HepG2 (cell line): ENCODE results near the gene PPP2R2D. TPM values are rescaled to one million over a fixed set of nuclear protein-coding genes. Genes with fewer than 3 reads are reported as not detected.

ENCODE experiments used
- ATAC-seq: fragments of 200-7000 bp; cut with Tn5 transposase; 3 replicates; pipeline ENCODE4 v1.9.1; 2020; ENCODE audit warnings: mild to moderate bottlenecking, moderate library complexity
- BruUV-seq: library from RNA; stranded (reverse); fragments of 400-500 nt; replicated peaks from 2 replicates; lab custom pipeline; 2021; lab: Mats Ljungman, UMichigan
- CTCF ChIA-PET: fragments of 300-600 bp; formaldehyde crosslinking; extraction: SDS; loops from one replicate; lab custom pipeline; 2021; ENCODE audit warnings: low total read pairs, inconsistent platforms, low intra/inter-chr PET ratio; lab: Yijun Ruan, JAX
- POLR2A ChIA-PET: fragments of 350-600 bp; sonication (Branson Sonifier 250); formaldehyde crosslinking; loops from one replicate; lab custom pipeline; 2020; ENCODE audit warnings: antibody characterized with exemption, inconsistent platforms; lab: Yijun Ruan, JAX
- DNase-seq: peaks from one replicate; pipeline ENCODE4 v3.0.0-alpha.2; 2015; ENCODE audit warnings: low spot score
- FAIRE-seq: peaks from 3 replicates; lab custom pipeline; 2011; peaks lifted over from hg19 to GRCh38; lab: Jason Lieb, UNC
- H2AFZ ChIP-seq: one replicate; pipeline ENCODE4 v1.6.1; 2011; ENCODE audit warnings: low read length, inconsistent platforms
- H3K27ac ChIP-seq: fragments of 300-600 bp; 3 replicates; pipeline ENCODE4 v1.8.0; 2011; ENCODE audit warnings: mixed run types, mild to moderate bottlenecking, mixed read lengths, low read length, inconsistent platforms; ENCODE audit not compliant: insufficient read depth; ENCODE audit errors: extremely low read length
- H3K27me3 ChIP-seq, 2 experiments: fragments of 200-600 bp in 1 of 2; 2 replicates in 1 of 2; 3 replicates in 1 of 2; pipeline versions ENCODE4 v1.6.0 to v1.8.0; 2011; ENCODE audit warnings: low read length in 2 of 2, mild to moderate bottlenecking in 2 of 2, moderate library complexity in 2 of 2, inconsistent platforms in 1 of 2; ENCODE audit not compliant: insufficient read depth in 2 of 2, control insufficient read depth in 1 of 2
- H3K36me3 ChIP-seq, 2 experiments: fragments of 200-600 bp in 1 of 2; replicated peaks in 1 of 2; 2 replicates in 1 of 2; 3 replicates in 1 of 2; pipeline versions ENCODE4 v1.5.1 to v1.8.0; 2011; ENCODE audit warnings: low read length in 2 of 2, inconsistent platforms in 1 of 2; ENCODE audit not compliant: insufficient read depth in 2 of 2, control insufficient read depth in 1 of 2
- H3K4me1 ChIP-seq: 2 replicates; pipeline ENCODE4 v1.5.1; 2012; ENCODE audit warnings: low read length, inconsistent platforms; ENCODE audit not compliant: insufficient read depth
- H3K4me2 ChIP-seq: 2 replicates; pipeline ENCODE4 v1.6.0; 2011; ENCODE audit warnings: low read depth, low read length, inconsistent platforms
- H3K4me3 ChIP-seq, 3 experiments: fragments of 200-600 bp in 1 of 3; sonication (generic), shearing (Covaris generic) in 1 of 3; replicated peaks in 1 of 3; 2 replicates each; pipeline ENCODE4 v1.5.1; 2011 to 2016; ENCODE audit warnings: low read length in 3 of 3, inconsistent platforms in 2 of 3, low read depth in 2 of 3, mild to moderate bottlenecking in 2 of 3, control low read depth in 1 of 3, mixed read lengths in 1 of 3; ENCODE audit not compliant: insufficient read depth in 1 of 3
- H3K79me2 ChIP-seq: one replicate; pipeline ENCODE4 v1.6.1; 2011; ENCODE audit warnings: low read length, inconsistent platforms; ENCODE audit not compliant: insufficient read depth
- H3K9ac ChIP-seq: 2 replicates; pipeline ENCODE4 v1.6.0; 2011; ENCODE audit warnings: mild to moderate bottlenecking, low read depth, low read length, inconsistent platforms; ENCODE audit not compliant: insufficient read depth
- H3K9me3 ChIP-seq: 2 replicates; pipeline ENCODE4 v1.5.1; 2012; ENCODE audit warnings: mild to moderate bottlenecking, low read length
- H4K20me1 ChIP-seq: 2 replicates; pipeline ENCODE4 v1.6.0; 2011; ENCODE audit warnings: inconsistent platforms, mild to moderate bottlenecking, low read length, moderate library complexity; ENCODE audit not compliant: insufficient read depth
- EZH2 ChIP-seq: conservative IDR thresholded peaks from 2 replicates; pipeline ENCODE4 v1.6.1; 2012; ENCODE audit warnings: mild to moderate bottlenecking, low read depth, low read length, moderate library complexity
- FOXO1 ChIP-seq: sonication (generic); formaldehyde crosslinking; IDR thresholded peaks from 2 replicates; pipeline ENCODE4 v1.4.0; 2020; ENCODE audit warnings: missing genetic modification reagents
- GLI4 ChIP-seq: sonication (generic); formaldehyde crosslinking; IDR thresholded peaks from 2 replicates; pipeline ENCODE4 v1.5.1; 2020; ENCODE audit warnings: missing genetic modification reagents, mild to moderate bottlenecking, moderate library complexity, borderline replicate concordance
- IRF2 ChIP-seq: IDR thresholded peaks from 2 replicates; pipeline ENCODE4 v1.6.1; 2018; ENCODE audit warnings: missing genetic modification reagents, missing compliant biosample characterization
- IRX3 ChIP-seq: sonication (generic); formaldehyde crosslinking; IDR thresholded peaks from 2 replicates; pipeline ENCODE4 v1.8.1; 2023; ENCODE audit warnings: mild to moderate bottlenecking, low read depth, missing genetic modification reagents, borderline replicate concordance
- KDM4B ChIP-seq: sonication (generic); formaldehyde crosslinking; IDR thresholded peaks from 2 replicates; pipeline ENCODE4 v1.4.0; 2020; ENCODE audit warnings: missing genetic modification reagents
- KLF9 ChIP-seq: IDR thresholded peaks from 2 replicates; pipeline ENCODE4 v1.6.1; 2016; ENCODE audit warnings: low read depth
- PAX8 ChIP-seq: sonication (generic); formaldehyde crosslinking; IDR thresholded peaks from 2 replicates; pipeline ENCODE4 v1.8.0; 2022; ENCODE audit warnings: mild to moderate bottlenecking, missing genetic modification reagents, borderline replicate concordance
- SOX6 ChIP-seq, 2 experiments: fragments of 450-650 bp in 1 of 2; sonication (generic) in 1 of 2; formaldehyde crosslinking in 1 of 2; IDR thresholded peaks; 2 replicates each; pipeline versions ENCODE4 v1.4.0 to v1.6.1; 2017 to 2020; ENCODE audit warnings: antibody characterized with exemption in 1 of 2, mild to moderate bottlenecking in 1 of 2, missing genetic modification reagents in 1 of 2
- SSRP1 ChIP-seq: IDR thresholded peaks from 2 replicates; pipeline ENCODE4 v1.6.1; 2016; ENCODE audit warnings: control low read depth
- ZBTB7B ChIP-seq: sonication (generic); formaldehyde crosslinking; IDR thresholded peaks from 2 replicates; pipeline ENCODE4 v1.4.0; 2020; ENCODE audit warnings: missing genetic modification reagents
- ZFP41 ChIP-seq: sonication (generic); formaldehyde crosslinking; IDR thresholded peaks from 2 replicates; pipeline ENCODE4 v1.4.0; 2020; ENCODE audit warnings: mild to moderate bottlenecking, missing genetic modification reagents, borderline replicate concordance
- WGBS: methylation state at CpG from one replicate; pipeline ENCODE4 v1.1.6; 2017; ENCODE audit warnings: low lambda C conversion rate; 5-methylcytosine and 5-hydroxymethylcytosine counted together
- in situ Hi-C: cut with HindIII; loops from 2 replicates; pipeline ENCODE4 v1.10.0; 2017; ENCODE audit warnings: low pct_unique_long_range_greater_than_20kb; ENCODE audit not compliant: extremely low pct_ligation_motif_present
- intact Hi-C: fragments of 100-400 bp; cut with micrococcal nuclease; formaldehyde crosslinking; loops from one replicate; pipeline ENCODE4 v1.10.0; 2022; ENCODE audit not compliant: unreplicated experiment
- polyA plus RNA-seq, 8 experiments: library from polyadenylated mRNA; depleted of rRNA in 3 of 8; stranded (reverse) in 7 of 8; unstranded in 1 of 8; fragments of >200 nt; fragmentation: Illumina TruSeq in 4 of 8; extraction: Trizol in 4 of 8; gene quantifications; 2 replicates each; pipeline versions ENCODE4 v1.2.1 to v1.2.3, GENCODE V29; 2011 to 2016; ENCODE audit warnings: low read depth in 4 of 8, missing spikeins in 1 of 8, mixed read lengths in 1 of 8; ENCODE audit not compliant: insufficient read depth in 1 of 8
- total RNA-seq, 5 experiments: library from RNA; depleted of rRNA; stranded (reverse); fragments of >200 nt; fragmentation: Illumina TruSeq; extraction: Trizol; gene quantifications; 2 replicates each; pipeline ENCODE4 v1.2.3, GENCODE V29; 2016; ENCODE audit warnings: low read depth in 1 of 5
- TF ChIP-seq, protein P1 (sequence below): sonication (generic); formaldehyde crosslinking; IDR thresholded peaks from 2 replicates; pipeline ENCODE4 v1.4.0; 2020; ENCODE audit warnings: missing genetic modification reagents

Gene PPP2R2D
- total and polyA plus RNA-seq, 2 of the 13 experiments (the other 11 are each of a cell fraction or from before 2014, with no cell fraction given) = 32.7 to 33.2 TPM

DNA sequence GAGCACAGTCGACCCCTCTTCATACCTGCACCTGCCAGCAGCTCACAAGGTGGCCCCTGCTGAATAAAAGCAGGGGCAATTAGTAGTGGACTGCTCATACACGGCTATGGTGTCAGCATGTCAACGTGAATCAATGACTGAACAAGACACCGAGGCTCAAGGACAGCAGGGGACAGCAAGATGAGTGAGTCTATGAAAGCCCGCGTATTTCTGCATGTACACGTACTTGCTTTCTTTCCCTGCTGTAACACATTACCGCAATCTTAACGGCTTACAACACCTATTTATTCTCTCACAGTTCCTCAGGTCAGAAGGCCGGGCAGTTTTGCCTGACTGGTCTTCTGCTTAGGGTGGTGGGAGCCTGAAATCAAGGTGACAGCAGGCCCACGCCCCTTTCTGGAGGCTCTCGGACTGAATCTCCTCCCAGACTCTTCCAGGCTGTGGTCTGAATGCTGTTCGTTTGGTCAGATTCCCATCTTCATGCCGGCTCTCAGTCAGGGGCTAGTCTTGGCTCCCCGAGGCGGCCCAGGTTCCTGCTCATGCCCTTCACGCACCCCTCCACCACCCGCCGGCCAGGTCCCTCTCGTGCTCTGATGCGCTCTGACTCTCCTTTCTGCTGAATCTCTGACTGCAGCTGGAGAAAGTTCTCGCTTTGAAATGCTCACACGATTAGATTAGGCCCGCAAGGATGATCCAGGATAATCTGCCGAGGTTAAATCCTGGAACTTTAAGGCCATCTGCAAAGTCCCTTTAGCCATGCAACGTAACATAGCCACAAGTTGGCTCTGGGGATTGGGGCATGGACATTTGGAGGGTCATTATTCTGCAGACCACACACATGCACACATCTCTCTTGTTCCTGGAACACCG lies 7.8 kb upstream of the PPP2R2D start:
- DNase-seq = no peak
- TF ChIP-seq KDM4B = 0 out of 2 replicates have a peak, but pooled peaks have one; percentile 10
- no peak for TF ChIP-seq ZFP41 (CRISPR knock-in tag)
- no peak for TF ChIP-seq SSRP1 (CRISPR knock-in tag)
- TF ChIP-seq PAX8 = no peak
- TF ChIP-seq ZBTB7B = 0 out of 2 replicates have a peak, but pooled peaks have one; percentile 9
- TF ChIP-seq, protein P1, sequence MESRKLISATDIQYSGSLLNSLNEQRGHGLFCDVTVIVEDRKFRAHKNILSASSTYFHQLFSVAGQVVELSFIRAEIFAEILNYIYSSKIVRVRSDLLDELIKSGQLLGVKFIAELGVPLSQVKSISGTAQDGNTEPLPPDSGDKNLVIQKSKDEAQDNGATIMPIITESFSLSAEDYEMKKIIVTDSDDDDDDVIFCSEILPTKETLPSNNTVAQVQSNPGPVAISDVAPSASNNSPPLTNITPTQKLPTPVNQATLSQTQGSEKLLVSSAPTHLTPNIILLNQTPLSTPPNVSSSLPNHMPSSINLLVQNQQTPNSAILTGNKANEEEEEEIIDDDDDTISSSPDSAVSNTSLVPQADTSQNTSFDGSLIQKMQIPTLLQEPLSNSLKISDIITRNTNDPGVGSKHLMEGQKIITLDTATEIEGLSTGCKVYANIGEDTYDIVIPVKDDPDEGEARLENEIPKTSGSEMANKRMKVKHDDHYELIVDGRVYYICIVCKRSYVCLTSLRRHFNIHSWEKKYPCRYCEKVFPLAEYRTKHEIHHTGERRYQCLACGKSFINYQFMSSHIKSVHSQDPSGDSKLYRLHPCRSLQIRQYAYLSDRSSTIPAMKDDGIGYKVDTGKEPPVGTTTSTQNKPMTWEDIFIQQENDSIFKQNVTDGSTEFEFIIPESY (CRISPR knock-in tag) = peak; percentile 7; the same call in 1 of the 2 replicates
- TF ChIP-seq SOX6 (IDR thresholded peaks at IDR 0.05) = no peak
- TF ChIP-seq SOX6 (CRISPR knock-in tag; IDR thresholded peaks at IDR 0.05) = 0 out of 2 replicates have a peak, but pooled peaks have one; percentile 21
- TF ChIP-seq IRF2 (CRISPR knock-in tag) = 0 out of 2 replicates have a peak, but pooled peaks have one; percentile 0
- TF ChIP-seq IRX3 (CRISPR knock-in tag) = 0 out of 2 replicates have a peak, but pooled peaks have one; percentile 28
- 0 out of 2 replicates have a peak, but pooled peaks have one; percentile 4 for TF ChIP-seq FOXO1 (CRISPR knock-in tag)
- no peak for TF ChIP-seq GLI4 (CRISPR knock-in tag)
- TF ChIP-seq KLF9 (CRISPR knock-in tag) = no peak
- 0 out of 2 replicates have a peak, but pooled peaks have one; percentile 30 for TF ChIP-seq EZH2
- TF ChIP-seq, all 625 proteins: peak for 8
- H3K9me3 ChIP-seq = no peaks in the 10 kb centered on the region
- no peak overlapping the region for H2AFZ ChIP-seq
- H4K20me1 ChIP-seq = no peaks in the 10 kb centered on the region
- no peak overlapping the region for H3K9ac ChIP-seq
- peak overlapping the region; percentile 27 for H3K27ac ChIP-seq
- H3K4me1 ChIP-seq = peaks cover 55% of the 10 kb centered on the region
- FAIRE-seq (no peak), ATAC-seq (peak; percentile 4; the same call in 2 of the 3 replicates)
- peaks cover 3 to 28% of the 10 kb centered on the region in 2 experiments; a peak in 4 of 5 replicates for H3K27me3 ChIP-seq
- POLR2A ChIA-PET = interaction anchor here (1.2 to 1.9 kb wide), 3 partner anchors 86 to 105 kb away, joined by 3 to 7 read pairs (median 6); partner anchors contain the start of gene BNIP3
- H3K36me3 ChIP-seq = no peaks in the 10 kb centered on the region
- WGBS = 46% methylated on average over 25 of the region's 27 CpGs
- BruUV-seq = TSS peak; percentile 52
- H3K4me2 ChIP-seq = peak overlapping the region; percentile 73
- CTCF ChIA-PET = no interaction called here
- intact Hi-C loops (no loop called here), in situ Hi-C loops (loop anchor here (5.0 to 25.0 kb wide), 3 partner anchors 129 to 1706 kb away; no protein-coding TSS in a partner anchor)
- H3K79me2 ChIP-seq = no peaks in the 10 kb centered on the region
- H3K4me3 ChIP-seq = peak overlapping the region in 1 of 3 experiments; percentile 57; a peak in 2 of 6 replicates
